ENCODE data around the gene TDRD15.

DNA sequence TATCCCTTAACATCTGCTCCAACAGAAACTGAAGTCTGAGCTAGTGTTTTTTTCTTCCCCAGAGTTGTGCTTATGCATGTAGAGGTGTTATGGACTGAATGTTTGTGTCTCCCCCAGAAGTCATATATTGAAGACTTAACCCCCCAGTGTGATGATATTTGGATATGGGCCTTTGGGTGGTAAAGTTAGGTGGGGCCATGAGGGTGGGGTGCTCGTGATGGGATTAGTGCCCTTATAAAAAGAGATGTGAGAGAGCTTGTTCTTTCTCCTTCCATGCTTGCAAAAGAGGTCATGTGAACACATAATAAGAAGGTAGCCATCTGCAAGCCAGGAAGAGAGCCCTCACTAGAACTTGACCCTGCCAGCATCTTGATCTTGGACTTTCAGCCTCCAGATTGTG, 45.5 kb upstream of the TDRD15 start:
- no peak for TF ChIP-seq HDGF (IDR thresholded peaks at IDR 0.05; ENCODE audit: borderline replicate concordance)
- no peak for TF ChIP-seq FOXA1 (IDR thresholded peaks at IDR 0.05)
- no peak for TF ChIP-seq SP1 (IDR thresholded peaks at IDR 0.05)
